HCT116 (cell line): ENCODE data around the gene PIGO.

ENCODE experiments used
- TCF7L2 ChIP-seq: IDR thresholded peaks from 2 replicates; pipeline ENCODE4 v1.7.0; 2011; ENCODE audit warnings: borderline replicate concordance, inconsistent platforms; ENCODE audit not compliant: insufficient read depth, insufficient read length; ENCODE audit errors: extremely low read depth
- TF ChIP-seq, protein P1 (sequence below), 3 experiments: fragments of 200-600 bp in 1 of 3; sonication (generic) in 1 of 3; IDR thresholded peaks in 2 of 3; conservative IDR thresholded peaks in 1 of 3; 2 replicates each; pipeline ENCODE4 v1.5.1; 2012 to 2017; ENCODE audit warnings: low read depth in 2 of 3, low read length in 2 of 3, antibody characterized with exemption in 1 of 3, borderline replicate concordance in 1 of 3, control low read depth in 1 of 3, mild to moderate bottlenecking in 1 of 3, mixed read lengths in 1 of 3, mixed run types in 1 of 3, moderate library complexity in 1 of 3; ENCODE audit not compliant: insufficient read depth in 1 of 3

DNA sequence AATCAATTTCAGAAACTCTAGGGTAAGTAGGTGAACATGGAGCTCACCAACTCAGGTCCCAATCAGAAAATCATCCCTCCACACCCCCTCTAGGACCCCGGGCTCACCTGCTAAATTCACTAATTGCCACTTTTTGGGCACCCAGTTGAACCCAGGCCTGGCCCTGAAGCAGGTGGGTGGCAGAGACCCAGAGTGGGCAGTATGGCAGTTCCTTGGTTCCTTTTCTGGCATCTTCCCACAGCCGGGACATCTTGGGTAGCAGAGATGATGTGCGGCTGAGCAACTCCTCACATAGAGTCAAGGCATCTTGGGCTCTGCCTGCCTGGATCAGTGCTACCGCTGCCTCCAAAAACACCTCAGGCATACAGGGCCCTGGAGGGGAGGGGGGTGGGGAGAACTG lies 21.0 kb downstream of the PIGO start:
- no peak for TF ChIP-seq TCF7L2
- TF ChIP-seq, protein P1, sequence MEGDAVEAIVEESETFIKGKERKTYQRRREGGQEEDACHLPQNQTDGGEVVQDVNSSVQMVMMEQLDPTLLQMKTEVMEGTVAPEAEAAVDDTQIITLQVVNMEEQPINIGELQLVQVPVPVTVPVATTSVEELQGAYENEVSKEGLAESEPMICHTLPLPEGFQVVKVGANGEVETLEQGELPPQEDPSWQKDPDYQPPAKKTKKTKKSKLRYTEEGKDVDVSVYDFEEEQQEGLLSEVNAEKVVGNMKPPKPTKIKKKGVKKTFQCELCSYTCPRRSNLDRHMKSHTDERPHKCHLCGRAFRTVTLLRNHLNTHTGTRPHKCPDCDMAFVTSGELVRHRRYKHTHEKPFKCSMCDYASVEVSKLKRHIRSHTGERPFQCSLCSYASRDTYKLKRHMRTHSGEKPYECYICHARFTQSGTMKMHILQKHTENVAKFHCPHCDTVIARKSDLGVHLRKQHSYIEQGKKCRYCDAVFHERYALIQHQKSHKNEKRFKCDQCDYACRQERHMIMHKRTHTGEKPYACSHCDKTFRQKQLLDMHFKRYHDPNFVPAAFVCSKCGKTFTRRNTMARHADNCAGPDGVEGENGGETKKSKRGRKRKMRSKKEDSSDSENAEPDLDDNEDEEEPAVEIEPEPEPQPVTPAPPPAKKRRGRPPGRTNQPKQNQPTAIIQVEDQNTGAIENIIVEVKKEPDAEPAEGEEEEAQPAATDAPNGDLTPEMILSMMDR (IDR thresholded peaks at IDR 0.05 in 2 of 3, conservative IDR thresholded peaks at IDR 0.05 in 1 of 3; ENCODE audit: borderline replicate concordance in 1 of 3, insufficient read depth in 1 of 3, low read depth in 2 of 3, low read length in 2 of 3): no peak
